Osteocyte (in vitro differentiated cells): ENCODE measurements around the gene DNAH7. TPM values are rescaled to one million over a fixed set of nuclear protein-coding genes. Genes with fewer than 3 reads are reported as not detected.

Experiments used
- DNase-seq: peaks from one replicate; pipeline ENCODE4 v3.0.0; 2021; ENCODE audit warnings: mixed read lengths; ENCODE audit not compliant: unreplicated experiment; ENCODE audit errors: extremely low spot score
- H3K27ac Mint-ChIP-seq: one replicate; pipeline ENCODE4 v1.8.0; 2021; ENCODE audit warnings: mild to moderate bottlenecking, mixed read lengths; ENCODE audit not compliant: unreplicated experiment
- H3K27me3 Mint-ChIP-seq: one replicate; pipeline ENCODE4 v1.8.0; 2021; ENCODE audit warnings: mixed read lengths; ENCODE audit not compliant: unreplicated experiment
- H3K36me3 Mint-ChIP-seq: one replicate; pipeline ENCODE4 v1.8.0; 2021; ENCODE audit warnings: mixed read lengths; ENCODE audit not compliant: unreplicated experiment
- H3K4me1 Mint-ChIP-seq: one replicate; pipeline ENCODE4 v1.8.0; 2021; ENCODE audit warnings: mixed read lengths; ENCODE audit not compliant: unreplicated experiment
- H3K4me3 Mint-ChIP-seq: one replicate; pipeline ENCODE4 v1.8.0; 2021; ENCODE audit warnings: mild to moderate bottlenecking, moderate library complexity, mixed read lengths; ENCODE audit not compliant: unreplicated experiment
- H3K9me3 Mint-ChIP-seq: one replicate; pipeline ENCODE4 v1.8.0; 2021; ENCODE audit warnings: mixed read lengths; ENCODE audit not compliant: unreplicated experiment
- total RNA-seq: library from RNA; stranded (reverse); gene quantifications from 2 replicates; pipeline ENCODE4 v1.2.1, GENCODE V29; 2021
- TF ChIP-seq, protein P1 (sequence below): fragments of 200-600 bp; sonication (generic); IDR thresholded peaks from 2 replicates; pipeline ENCODE4 v1.5.0; 2021; ENCODE audit warnings: antibody characterized with exemption, mild to moderate bottlenecking, moderate library complexity

Gene DNAH7
- total RNA-seq, 1 donor from 2014 or later: 0.43 TPM

GRCh38 chr2:195830968-195831950 is 237.4 kb downstream of the DNAH7 start:
- Mint-ChIP-seq H3K27ac (no peak overlapping the region), H3K27me3 (peaks cover 33% of the 10 kb centered on the region), H3K4me1 (no peaks in the 10 kb centered on the region), H3K36me3 (no peaks in the 10 kb centered on the region), H3K4me3 (no peak overlapping the region), H3K9me3 (no peaks in the 10 kb centered on the region)
- DNase-seq: no peak
- TF ChIP-seq, protein P1, sequence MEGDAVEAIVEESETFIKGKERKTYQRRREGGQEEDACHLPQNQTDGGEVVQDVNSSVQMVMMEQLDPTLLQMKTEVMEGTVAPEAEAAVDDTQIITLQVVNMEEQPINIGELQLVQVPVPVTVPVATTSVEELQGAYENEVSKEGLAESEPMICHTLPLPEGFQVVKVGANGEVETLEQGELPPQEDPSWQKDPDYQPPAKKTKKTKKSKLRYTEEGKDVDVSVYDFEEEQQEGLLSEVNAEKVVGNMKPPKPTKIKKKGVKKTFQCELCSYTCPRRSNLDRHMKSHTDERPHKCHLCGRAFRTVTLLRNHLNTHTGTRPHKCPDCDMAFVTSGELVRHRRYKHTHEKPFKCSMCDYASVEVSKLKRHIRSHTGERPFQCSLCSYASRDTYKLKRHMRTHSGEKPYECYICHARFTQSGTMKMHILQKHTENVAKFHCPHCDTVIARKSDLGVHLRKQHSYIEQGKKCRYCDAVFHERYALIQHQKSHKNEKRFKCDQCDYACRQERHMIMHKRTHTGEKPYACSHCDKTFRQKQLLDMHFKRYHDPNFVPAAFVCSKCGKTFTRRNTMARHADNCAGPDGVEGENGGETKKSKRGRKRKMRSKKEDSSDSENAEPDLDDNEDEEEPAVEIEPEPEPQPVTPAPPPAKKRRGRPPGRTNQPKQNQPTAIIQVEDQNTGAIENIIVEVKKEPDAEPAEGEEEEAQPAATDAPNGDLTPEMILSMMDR: no peak

DNA sequence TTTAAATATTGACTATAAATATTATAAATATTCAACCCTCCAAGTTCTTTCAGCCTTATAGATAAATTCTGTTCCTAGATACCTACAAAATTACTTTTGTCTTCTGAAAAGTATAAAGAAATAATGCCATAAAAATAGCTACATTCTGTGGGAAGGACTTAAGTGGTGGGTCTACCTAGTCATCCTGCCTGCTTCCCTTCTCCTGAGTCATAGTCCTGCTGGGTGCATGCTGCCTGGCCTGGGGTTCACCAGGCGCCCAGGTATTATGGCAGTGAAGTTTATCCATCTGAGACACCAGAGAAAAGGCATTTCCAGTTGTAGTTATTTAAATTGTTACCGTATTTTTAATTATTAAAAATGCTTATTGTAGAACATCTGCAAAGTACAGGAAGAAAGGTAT is 244.2 kb downstream of the DNAH7 start:
- DNase-seq: no peak
- Mint-ChIP-seq H3K4me3 (no peak overlapping the region), H3K27me3 (peaks cover 33% of the 10 kb centered on the region)

GRCh38 chr2:195823206-195823605 is 245.4 kb downstream of the DNAH7 start:
- Mint-ChIP-seq H3K4me1 (peaks cover 2% of the 10 kb centered on the region), H3K36me3 (no peaks in the 10 kb centered on the region), H3K4me3 (no peak overlapping the region), H3K27me3 (peaks cover 37% of the 10 kb centered on the region), H3K9me3 (no peaks in the 10 kb centered on the region), H3K27ac (no peak overlapping the region)
- TF ChIP-seq, protein P1: no peak
- DNase-seq: no peak

More for the DNA sequence above, 244.2 kb downstream of the DNAH7 start:
- Mint-ChIP-seq H3K9me3 (no peaks in the 10 kb centered on the region), H3K4me1 (peaks cover 2% of the 10 kb centered on the region), H3K36me3 (no peaks in the 10 kb centered on the region), H3K27ac (no peak overlapping the region)
- TF ChIP-seq, protein P1: no peak

DNA sequence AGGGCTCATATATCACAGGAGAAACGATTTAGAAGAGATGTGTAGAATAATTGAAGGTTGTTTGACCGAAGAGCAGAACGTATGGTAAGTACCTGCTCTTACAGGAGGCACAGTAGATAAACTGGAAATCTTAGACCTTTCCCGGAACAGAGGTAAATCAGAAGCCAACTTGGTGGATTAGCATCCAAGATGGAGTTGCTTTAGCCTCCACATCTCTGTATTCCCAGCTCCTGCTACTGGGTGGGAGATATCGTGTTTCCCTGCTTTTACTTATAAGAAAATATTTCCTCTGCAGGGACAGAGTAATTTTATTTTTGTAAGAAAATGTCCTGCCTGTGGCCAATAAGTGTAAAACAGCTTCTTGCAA is 247.1 kb downstream of the DNAH7 start:
- peaks cover 2% of the 10 kb centered on the region for H3K4me1 Mint-ChIP-seq
- no peaks in the 10 kb centered on the region for H3K36me3 Mint-ChIP-seq
- no peaks in the 10 kb centered on the region for H3K9me3 Mint-ChIP-seq
- no peak for DNase-seq
- TF ChIP-seq, protein P1: no peak
- H3K4me3 Mint-ChIP-seq: no peak overlapping the region
- no peak overlapping the region for H3K27ac Mint-ChIP-seq
- peaks cover 37% of the 10 kb centered on the region for H3K27me3 Mint-ChIP-seq

- peak overlapping the region; percentile 42 for H3K27ac Mint-ChIP-seq
- DNase-seq: no peak
- TF ChIP-seq, protein P1: no peak
- H3K4me3 Mint-ChIP-seq: no peak overlapping the region
- no peaks in the 10 kb centered on the region for H3K36me3 Mint-ChIP-seq
- peaks cover 36% of the 10 kb centered on the region for H3K27me3 Mint-ChIP-seq
- H3K9me3 Mint-ChIP-seq: no peaks in the 10 kb centered on the region
- H3K4me1 Mint-ChIP-seq: peaks cover 2% of the 10 kb centered on the region
Measured at GRCh38 chr2:195820867-195821565, 247.6 kb downstream of the DNAH7 start.
